SU-DHL-6 (cell line): Measurements from ENCODE around the gene RUNX2.

Experiments
- H2AFZ ChIP-seq: fragments of 200-600 bp; sonication (generic); 2 replicates; pipeline ENCODE4 v1.6.1; 2014; ENCODE audit warnings: low read depth, mild to moderate bottlenecking, moderate library complexity, mixed read lengths, antibody characterized with exemption, low read length; ENCODE audit not compliant: severe bottlenecking
- H3F3A ChIP-seq: fragments of 200-600 bp; shearing (Covaris generic); 2 replicates; pipeline ENCODE4 v1.6.0; 2016; ENCODE audit warnings: antibody characterized with exemption, mild to moderate bottlenecking; ENCODE audit not compliant: insufficient read depth
- H3K27ac ChIP-seq: fragments of 200-600 bp; sonication (generic); 2 replicates; pipeline ENCODE4 v1.5.1; 2016; ENCODE audit warnings: low read depth, mild to moderate bottlenecking, low read length, moderate library complexity, mixed read lengths
- H3K27me3 ChIP-seq: fragments of 200-600 bp; sonication (generic), shearing (Covaris generic); 2 replicates; pipeline ENCODE4 v1.6.0; 2014; ENCODE audit warnings: mild to moderate bottlenecking, low read length
- H3K36me3 ChIP-seq: fragments of 200-600 bp; sonication (generic); 2 replicates; pipeline ENCODE4 v1.6.1; 2014; ENCODE audit warnings: mild to moderate bottlenecking, low read length, mixed read lengths
- H3K4me2 ChIP-seq: fragments of 300-600, 200-600 bp; shearing (Covaris generic), sonication (generic); 2 replicates; pipeline ENCODE4 v1.6.0; 2014; ENCODE audit warnings: low read length, low read depth, mild to moderate bottlenecking; ENCODE audit not compliant: poor library complexity, severe bottlenecking
- H3K4me3 ChIP-seq: fragments of 200-600 bp; sonication (generic); 2 replicates; pipeline ENCODE4 v1.5.1; 2014; ENCODE audit warnings: antibody characterized with exemption, low read length, mild to moderate bottlenecking, mixed read lengths; ENCODE audit not compliant: insufficient read depth, poor library complexity, severe bottlenecking
- H3K79me2 ChIP-seq: fragments of 200-600 bp; sonication (generic); 2 replicates; pipeline ENCODE4 v1.6.1; 2014; ENCODE audit warnings: mild to moderate bottlenecking, low read length, moderate library complexity; ENCODE audit not compliant: insufficient read depth
- H3K9ac ChIP-seq: fragments of 200-600 bp; sonication (generic); 2 replicates; pipeline ENCODE4 v1.7.0; 2014; ENCODE audit warnings: mild to moderate bottlenecking, low read length
- H3K9me2 ChIP-seq: fragments of 200-600 bp; sonication (generic); replicated peaks from 2 replicates; pipeline ENCODE4 v1.6.1; 2014; ENCODE audit warnings: low read length; ENCODE audit not compliant: insufficient read depth
- H3K9me3 ChIP-seq: fragments of 200-600 bp; sonication (generic); 2 replicates; pipeline ENCODE4 v1.6.1; 2014; ENCODE audit warnings: low read length, mixed read lengths; ENCODE audit not compliant: insufficient read depth
- H4K20me1 ChIP-seq: fragments of 200-600 bp; sonication (generic); 2 replicates; pipeline ENCODE4 v1.6.1; 2014; ENCODE audit warnings: low read depth, mild to moderate bottlenecking, antibody characterized with exemption, low read length, moderate library complexity, mixed read lengths
- EZH2phosphoT487 ChIP-seq: fragments of 200-600 bp; sonication (generic), shearing (Covaris generic); conservative IDR thresholded peaks from 2 replicates; pipeline ENCODE4 v1.6.1; 2018; ENCODE audit warnings: mild to moderate bottlenecking, antibody characterized with exemption, low read length, moderate library complexity, mixed read lengths
- TF ChIP-seq, protein P1 (sequence below): fragments of 200-600 bp; sonication (generic); IDR thresholded peaks from one replicate; pipeline ENCODE4 v1.5.1; 2017; ENCODE audit warnings: antibody characterized with exemption, mild to moderate bottlenecking, low read length, moderate library complexity; ENCODE audit not compliant: insufficient read depth, poor library complexity, severe bottlenecking

The RUNX2 gene

GRCh38 chr6:45543298-45544235 lies 215.4 kb downstream of the RUNX2 start:
- H3K27me3 ChIP-seq: peaks cover 3% of the 10 kb centered on the region; the same call in 1 of the 2 replicates

DNA sequence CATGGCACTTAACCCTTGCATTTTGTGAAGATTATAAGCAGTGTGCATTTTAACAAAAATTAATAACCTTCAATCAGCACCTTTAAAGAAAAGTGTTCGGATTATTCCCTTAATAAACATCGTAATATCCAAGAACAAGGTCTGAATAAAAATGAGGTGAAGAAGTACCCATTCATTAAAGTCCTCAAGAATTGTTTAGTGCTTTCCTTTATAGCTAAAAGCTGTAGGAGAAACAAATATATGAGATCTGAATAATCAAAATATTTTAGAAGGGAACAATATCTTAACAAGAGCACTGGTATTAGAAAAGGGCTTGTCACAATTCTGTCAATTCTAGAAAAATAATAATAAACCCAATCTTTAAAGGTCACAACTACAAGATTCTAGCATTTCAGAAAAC lies 217.3 kb downstream of the RUNX2 start:
- no peaks in the 10 kb centered on the region for H3K9me3 ChIP-seq
- no peak overlapping the region for H3K4me2 ChIP-seq
- no peak overlapping the region for H3K27ac ChIP-seq
- H2AFZ ChIP-seq: no peak overlapping the region
- H3K27me3 ChIP-seq: peaks cover 3% of the 10 kb centered on the region; the same call in 1 of the 2 replicates
- no peaks in the 10 kb centered on the region for H3F3A ChIP-seq
- no peak overlapping the region for H3K9ac ChIP-seq
- no peak for TF ChIP-seq EZH2phosphoT487
- TF ChIP-seq, protein P1, sequence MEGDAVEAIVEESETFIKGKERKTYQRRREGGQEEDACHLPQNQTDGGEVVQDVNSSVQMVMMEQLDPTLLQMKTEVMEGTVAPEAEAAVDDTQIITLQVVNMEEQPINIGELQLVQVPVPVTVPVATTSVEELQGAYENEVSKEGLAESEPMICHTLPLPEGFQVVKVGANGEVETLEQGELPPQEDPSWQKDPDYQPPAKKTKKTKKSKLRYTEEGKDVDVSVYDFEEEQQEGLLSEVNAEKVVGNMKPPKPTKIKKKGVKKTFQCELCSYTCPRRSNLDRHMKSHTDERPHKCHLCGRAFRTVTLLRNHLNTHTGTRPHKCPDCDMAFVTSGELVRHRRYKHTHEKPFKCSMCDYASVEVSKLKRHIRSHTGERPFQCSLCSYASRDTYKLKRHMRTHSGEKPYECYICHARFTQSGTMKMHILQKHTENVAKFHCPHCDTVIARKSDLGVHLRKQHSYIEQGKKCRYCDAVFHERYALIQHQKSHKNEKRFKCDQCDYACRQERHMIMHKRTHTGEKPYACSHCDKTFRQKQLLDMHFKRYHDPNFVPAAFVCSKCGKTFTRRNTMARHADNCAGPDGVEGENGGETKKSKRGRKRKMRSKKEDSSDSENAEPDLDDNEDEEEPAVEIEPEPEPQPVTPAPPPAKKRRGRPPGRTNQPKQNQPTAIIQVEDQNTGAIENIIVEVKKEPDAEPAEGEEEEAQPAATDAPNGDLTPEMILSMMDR: no peak
- no peaks in the 10 kb centered on the region for H3K79me2 ChIP-seq
- no peaks in the 10 kb centered on the region for H4K20me1 ChIP-seq
- no peaks in the 10 kb centered on the region for H3K9me2 ChIP-seq
- H3K36me3 ChIP-seq: no peaks in the 10 kb centered on the region
- H3K4me3 ChIP-seq: no peak overlapping the region

More at GRCh38 chr6:45543298-45544235, 215.4 kb downstream of the RUNX2 start:
- no peak overlapping the region for H3K4me2 ChIP-seq
- no peaks in the 10 kb centered on the region for H3K36me3 ChIP-seq
- H4K20me1 ChIP-seq: no peaks in the 10 kb centered on the region
- no peak overlapping the region for H3K27ac ChIP-seq
- H3K9ac ChIP-seq: no peak overlapping the region
- no peak overlapping the region for H3K4me3 ChIP-seq
- H2AFZ ChIP-seq: no peak overlapping the region
- TF ChIP-seq, protein P1: no peak
- no peak for TF ChIP-seq EZH2phosphoT487
- H3K9me3 ChIP-seq: no peaks in the 10 kb centered on the region
- H3K79me2 ChIP-seq: no peaks in the 10 kb centered on the region
- H3F3A ChIP-seq: no peaks in the 10 kb centered on the region
- H3K9me2 ChIP-seq: no peaks in the 10 kb centered on the region

DNA sequence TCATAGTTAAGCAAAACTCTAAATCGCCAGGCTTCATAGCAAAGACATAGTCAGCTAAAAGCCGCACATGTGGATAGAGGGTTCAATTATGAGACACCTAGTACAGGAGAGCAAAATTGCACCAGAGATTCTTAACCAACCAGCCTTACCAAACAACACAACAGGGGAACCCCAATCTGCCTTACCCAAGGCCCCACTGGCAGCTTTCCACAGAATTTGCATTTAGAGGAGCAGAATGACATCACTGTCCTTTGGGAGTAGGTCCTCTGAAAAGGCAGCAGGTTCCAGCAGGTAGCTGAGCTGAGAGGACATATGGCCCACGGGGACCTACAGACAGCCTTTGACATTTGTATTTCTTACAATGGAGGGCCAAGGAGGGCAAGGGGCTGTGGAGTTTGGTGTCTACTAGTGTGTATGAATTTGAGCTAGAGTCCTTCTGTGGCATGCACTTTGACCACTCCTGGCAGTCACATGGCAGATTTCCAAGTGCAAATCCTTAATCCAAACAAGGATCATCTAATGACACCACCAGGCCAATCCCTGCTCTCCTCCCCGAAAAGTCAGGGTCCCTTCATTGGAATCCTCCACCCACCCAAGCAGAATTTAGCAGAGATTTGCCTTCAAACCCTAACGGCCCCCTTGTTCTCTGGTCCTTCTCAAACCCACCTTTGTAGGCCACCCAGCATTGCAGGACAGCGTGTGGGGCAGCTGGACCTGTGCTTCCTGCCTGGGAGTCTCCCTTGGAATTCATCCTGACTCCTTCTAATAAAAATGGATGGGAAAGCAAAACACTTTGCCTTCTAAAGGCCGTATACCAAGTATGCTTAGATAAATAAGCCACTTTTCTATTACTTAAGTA lies 220.8 kb downstream of the RUNX2 start:
- H3K27me3 ChIP-seq: no peaks in the 10 kb centered on the region
- H2AFZ ChIP-seq: no peak overlapping the region
- no peak overlapping the region for H3K9ac ChIP-seq
- no peaks in the 10 kb centered on the region for H4K20me1 ChIP-seq
- TF ChIP-seq, protein P1: no peak
- no peak for TF ChIP-seq EZH2phosphoT487
- H3K4me2 ChIP-seq: no peak overlapping the region
- H3K4me3 ChIP-seq: no peak overlapping the region
- no peaks in the 10 kb centered on the region for H3K79me2 ChIP-seq
- no peaks in the 10 kb centered on the region for H3K9me2 ChIP-seq
- H3K27ac ChIP-seq: no peak overlapping the region
- no peaks in the 10 kb centered on the region for H3K36me3 ChIP-seq
- H3F3A ChIP-seq: no peaks in the 10 kb centered on the region
- H3K9me3 ChIP-seq: no peaks in the 10 kb centered on the region
